ENCODE measurements around the gene CD300A.

GRCh38 chr17:74527081-74527480 is 60.6 kb downstream of the CD300A start:
- TF ChIP-seq ZNF274 (IDR thresholded peaks at IDR 0.05; ENCODE audit: low read depth, low read length) (no peak), SUZ12 (IDR thresholded peaks at IDR 0.05; ENCODE audit: extremely low read depth, insufficient read depth, insufficient read length) (no peak)
